IgD-negative memory B cell (primary cell): ENCODE data around the gene DCLK1. TPM values are rescaled to one million over a fixed set of nuclear protein-coding genes. Genes with fewer than 3 reads are reported as not detected.
A peak's percentile ranks its signal among the peaks of the same experiment; 100 is the strongest.

Source experiments
- H3K27ac Mint-ChIP-seq, 3 donors: one replicate each; pipeline ENCODE4 v1.8.0; 2020 to 2022; ENCODE audit warnings: mild to moderate bottlenecking in 3 of 3, mixed read lengths in 3 of 3, moderate library complexity in 1 of 3
- H3K27me3 Mint-ChIP-seq: one replicate; pipeline ENCODE4 v1.8.0; 2021; ENCODE audit warnings: mixed read lengths
- H3K36me3 Mint-ChIP-seq: one replicate; pipeline ENCODE4 v1.8.0; 2020; ENCODE audit warnings: mild to moderate bottlenecking, mixed read lengths
- H3K4me1 Mint-ChIP-seq, 3 donors: one replicate each; pipeline ENCODE4 v1.8.0; 2020 to 2022; ENCODE audit warnings: mixed read lengths in 3 of 3, mild to moderate bottlenecking in 1 of 3
- H3K4me3 Mint-ChIP-seq, 4 donors: one replicate each; pipeline ENCODE4 v1.8.0; 2020 to 2022; ENCODE audit warnings: mild to moderate bottlenecking in 4 of 4, mixed read lengths in 4 of 4, moderate library complexity in 3 of 4
- H3K9me3 Mint-ChIP-seq, 3 donors: one replicate each; pipeline ENCODE4 v1.8.0; 2020 to 2021; ENCODE audit warnings: mixed read lengths in 3 of 3, mild to moderate bottlenecking in 1 of 3
- polyA plus RNA-seq: library from polyadenylated mRNA; unstranded; fragments of 300-500 nt; fragmentation: Illumina TruSeq; gene quantifications from one replicate; pipeline ENCODE4 v1.2.3, GENCODE V29; 2021

The DCLK1 gene
- polyA plus RNA-seq, 1 donor from 2014 or later = not detected

DNA sequence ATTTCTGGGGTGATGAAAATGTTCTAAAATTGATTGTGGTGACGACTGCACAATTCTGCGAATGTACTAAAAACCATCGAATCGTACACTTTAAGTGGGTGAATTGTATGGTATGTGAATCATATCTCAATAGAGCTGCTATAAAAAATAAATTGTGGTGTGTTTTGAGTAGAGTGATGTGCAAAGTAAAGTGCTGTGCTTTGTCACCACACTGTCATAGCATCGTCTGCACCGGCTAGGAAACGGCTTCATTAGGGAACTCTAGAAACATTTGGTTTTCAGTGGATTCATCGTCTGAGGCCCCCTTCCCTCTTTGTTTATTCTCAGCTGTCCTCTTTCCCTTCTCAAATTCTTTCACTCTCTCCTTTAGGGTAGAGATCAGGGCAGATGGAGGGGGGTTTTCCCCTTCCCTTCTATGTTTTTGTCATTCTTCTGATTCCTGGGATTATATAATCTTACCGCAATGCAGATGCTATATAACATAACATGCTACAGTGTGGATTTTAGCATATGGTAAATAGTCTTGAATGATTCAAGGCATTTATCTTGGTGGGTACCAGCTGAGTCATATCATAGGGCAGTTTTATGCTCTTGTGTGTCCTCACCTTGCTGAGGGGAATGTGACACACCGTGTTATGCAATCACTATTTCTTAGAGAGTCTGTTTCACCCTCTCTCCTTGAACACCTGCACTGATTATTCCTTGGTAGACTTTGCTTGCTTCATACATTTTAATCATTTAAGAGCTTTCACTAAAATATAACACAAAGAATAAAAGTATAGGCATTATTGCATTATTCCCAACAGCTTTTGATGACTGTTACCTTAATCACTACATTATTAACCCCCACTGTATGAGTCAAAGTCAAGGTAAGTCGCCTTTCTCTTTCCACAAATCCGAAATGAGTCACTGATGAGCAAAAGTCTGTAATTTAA, 239.4 kb downstream of the DCLK1 start:
- Mint-ChIP-seq H3K36me3 (no peaks in the 10 kb centered on the region), H3K4me3 (no peak overlapping the region), H3K27me3 (peaks cover 7% of the 10 kb centered on the region), H3K27ac (no peak overlapping the region), H3K4me1 (no peaks in the 10 kb centered on the region), H3K9me3 (no peaks in the 10 kb centered on the region)

DNA sequence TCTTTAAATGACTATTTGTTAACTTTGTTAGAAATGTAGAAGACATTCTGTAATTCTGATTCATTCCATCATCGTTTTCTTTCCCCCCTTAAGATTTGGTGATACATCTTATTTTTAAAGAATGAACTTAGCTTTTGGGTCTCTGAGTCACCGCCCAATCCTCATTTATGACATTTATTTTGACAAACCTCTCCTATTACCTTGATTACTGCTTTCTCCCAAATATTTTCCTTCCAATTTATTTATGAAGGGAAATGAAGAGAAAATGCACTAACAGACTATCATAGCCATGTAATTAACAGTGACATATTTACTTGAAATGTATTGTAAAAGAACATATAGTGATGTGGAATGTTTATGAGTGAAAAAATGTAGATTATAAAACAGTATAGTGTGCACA, 241.6 kb downstream of the DCLK1 start:
- H3K9me3 Mint-ChIP-seq = no peaks in the 10 kb centered on the region
- no peaks in the 10 kb centered on the region for H3K4me1 Mint-ChIP-seq
- no peaks in the 10 kb centered on the region for H3K36me3 Mint-ChIP-seq
- no peak overlapping the region for H3K4me3 Mint-ChIP-seq
- no peak overlapping the region for H3K27ac Mint-ChIP-seq
- H3K27me3 Mint-ChIP-seq = peaks cover 7% of the 10 kb centered on the region

DNA sequence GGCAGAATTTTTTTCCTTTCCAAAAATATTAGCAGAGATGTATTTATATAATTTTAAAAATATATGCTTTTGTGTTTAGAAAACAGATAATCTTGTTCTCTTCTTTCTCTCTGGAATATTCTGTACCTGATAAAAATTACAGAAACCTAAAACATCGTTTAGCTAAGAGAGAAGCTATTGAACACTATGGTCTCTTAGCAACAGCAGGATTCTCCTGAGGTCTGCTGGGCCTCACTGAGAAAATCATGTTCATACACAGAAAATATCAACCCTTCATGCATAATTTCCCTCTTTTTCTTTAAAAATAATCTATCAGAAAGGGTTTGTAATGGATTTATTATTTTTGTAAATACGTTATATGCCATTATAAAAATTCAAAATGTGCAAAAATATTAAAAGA, 242.2 kb downstream of the DCLK1 start:
- no peak overlapping the region for H3K4me3 Mint-ChIP-seq
- peaks cover 7% of the 10 kb centered on the region for H3K27me3 Mint-ChIP-seq
- no peaks in the 10 kb centered on the region for H3K4me1 Mint-ChIP-seq
- H3K9me3 Mint-ChIP-seq = no peaks in the 10 kb centered on the region
- H3K27ac Mint-ChIP-seq = no peak overlapping the region
- H3K36me3 Mint-ChIP-seq = no peaks in the 10 kb centered on the region

DNA sequence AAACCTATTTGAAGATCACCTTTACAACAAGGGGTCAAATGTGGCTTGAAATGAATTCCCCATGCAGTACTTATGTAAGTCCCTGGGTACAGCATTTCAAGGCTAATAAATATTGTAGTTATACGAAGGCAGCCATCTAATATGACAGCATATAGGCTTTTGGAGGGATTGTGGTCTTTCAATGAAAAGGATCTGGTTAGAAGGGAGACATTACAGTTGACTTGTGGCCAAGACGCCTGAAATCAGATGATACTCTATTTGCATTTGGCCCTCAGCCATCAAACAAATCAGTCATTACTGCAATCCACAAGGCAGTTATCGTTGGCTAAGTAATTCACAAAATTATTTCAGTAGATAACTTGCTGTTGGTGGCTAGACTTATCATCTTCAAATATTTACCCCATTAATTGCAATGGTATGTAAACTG, 242.7 kb downstream of the DCLK1 start:
- Mint-ChIP-seq H3K9me3 (no peaks in the 10 kb centered on the region), H3K27me3 (peaks cover 7% of the 10 kb centered on the region), H3K36me3 (no peaks in the 10 kb centered on the region), H3K4me1 (no peaks in the 10 kb centered on the region), H3K27ac (no peak overlapping the region), H3K4me3 (no peak overlapping the region)

DNA sequence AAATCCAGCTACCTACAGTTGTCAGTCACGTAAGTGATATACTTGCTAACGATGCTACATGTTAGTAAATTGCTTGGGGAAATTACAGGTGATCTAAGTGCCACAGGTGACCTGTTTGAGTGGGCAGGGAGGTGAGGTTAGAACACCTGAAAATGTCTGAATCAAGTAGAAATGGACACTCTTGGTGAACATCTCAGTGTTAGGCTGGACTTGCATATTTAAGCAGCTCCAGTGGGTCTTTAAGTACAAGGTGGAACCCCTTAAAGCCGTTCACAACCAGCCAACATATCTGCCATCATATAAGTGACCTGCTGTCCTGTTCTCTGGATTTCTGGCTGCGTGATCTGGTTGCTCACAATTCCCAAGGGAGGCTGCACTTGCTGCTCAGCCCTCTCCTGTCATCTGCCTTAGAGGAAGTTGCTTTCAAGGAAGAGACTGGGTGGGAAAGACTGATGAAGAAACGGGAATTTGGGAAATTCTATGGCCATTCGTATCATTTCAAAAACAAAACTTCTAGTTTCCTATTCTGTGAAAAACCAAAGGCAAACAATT, 244.0 kb downstream of the DCLK1 start:
- H3K27me3 Mint-ChIP-seq = peaks cover 3% of the 10 kb centered on the region
- H3K4me3 Mint-ChIP-seq = no peak overlapping the region
- no peak overlapping the region for H3K27ac Mint-ChIP-seq
- H3K9me3 Mint-ChIP-seq = peaks cover 0 to under 1% (median 0%) of the 10 kb centered on the region in 3 donors
- H3K36me3 Mint-ChIP-seq = no peaks in the 10 kb centered on the region
- H3K4me1 Mint-ChIP-seq = no peaks in the 10 kb centered on the region

DNA sequence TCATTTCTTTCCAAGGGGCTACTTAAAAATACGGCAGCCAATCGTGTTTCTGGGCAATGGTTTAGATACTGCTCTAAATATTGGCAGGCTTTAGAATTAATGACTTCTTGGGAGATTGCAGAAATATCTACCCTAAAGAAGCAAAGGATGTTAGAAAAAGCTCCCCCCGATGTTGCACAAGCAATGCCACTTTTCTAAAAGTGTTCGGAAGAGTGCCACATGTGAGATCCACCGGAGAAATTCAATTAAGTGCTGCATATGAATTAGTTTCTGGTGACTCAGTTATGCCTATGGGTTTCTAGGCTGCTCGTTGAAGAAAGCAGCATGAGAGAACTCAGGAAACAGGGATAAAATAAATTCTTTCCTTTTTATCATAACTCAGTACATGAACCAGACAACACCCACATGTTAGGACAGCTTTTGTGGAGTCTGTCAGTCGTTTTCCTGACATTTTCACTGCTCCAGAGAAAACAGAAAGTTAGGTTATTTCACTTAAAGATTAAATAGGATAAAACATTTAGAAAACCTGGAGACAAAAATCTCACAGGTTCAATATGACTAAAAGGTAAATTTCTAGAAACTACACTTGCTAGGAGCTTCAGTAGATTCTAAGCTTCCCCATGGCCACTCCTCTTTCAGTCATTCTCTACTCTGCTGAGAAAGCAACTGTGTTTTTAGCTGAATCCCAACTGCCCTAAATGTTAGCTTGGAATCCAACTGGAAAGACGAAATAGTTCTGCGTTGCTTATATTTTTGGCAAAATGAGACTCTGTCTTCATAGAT, 244.7 kb downstream of the DCLK1 start:
- H3K27ac Mint-ChIP-seq = no peak overlapping the region
- peaks cover 3% of the 10 kb centered on the region for H3K27me3 Mint-ChIP-seq
- H3K4me3 Mint-ChIP-seq = no peak overlapping the region
- H3K9me3 Mint-ChIP-seq = peaks cover 0 to 3% (median 0%) of the 10 kb centered on the region in 3 donors
- H3K4me1 Mint-ChIP-seq = no peaks in the 10 kb centered on the region
- no peaks in the 10 kb centered on the region for H3K36me3 Mint-ChIP-seq

DNA sequence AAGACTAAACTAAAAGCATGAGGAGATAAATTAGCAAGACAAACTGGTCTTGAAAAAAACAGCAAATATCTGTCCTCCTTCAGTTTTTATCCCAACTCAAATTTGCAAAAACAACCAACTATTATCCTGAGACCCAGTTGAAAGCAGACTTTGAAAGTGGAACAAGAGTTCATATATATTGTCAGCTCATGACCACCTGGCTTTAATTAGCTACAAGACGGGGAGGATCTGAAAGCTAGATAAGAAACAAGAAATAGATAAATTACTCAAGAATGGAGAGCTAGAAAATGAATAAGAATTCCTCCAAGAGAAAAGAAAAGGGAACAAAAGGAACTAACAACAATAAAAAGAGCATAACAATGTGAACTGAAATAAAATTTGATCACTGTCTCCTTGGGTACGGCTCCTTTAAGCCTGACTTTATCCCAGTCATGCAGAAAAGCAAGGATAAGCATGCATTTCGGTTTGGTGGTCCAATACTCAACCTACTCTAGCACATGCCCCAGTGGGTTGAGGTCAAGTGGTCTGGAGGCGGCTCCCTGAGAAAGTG, 246.9 kb downstream of the DCLK1 start:
- H3K27me3 Mint-ChIP-seq = peaks cover 3% of the 10 kb centered on the region
- no peak overlapping the region for H3K4me3 Mint-ChIP-seq
- H3K4me1 Mint-ChIP-seq = no peaks in the 10 kb centered on the region
- peaks cover 3% of the 10 kb centered on the region for H3K36me3 Mint-ChIP-seq
- no peak overlapping the region for H3K27ac Mint-ChIP-seq
- peaks cover 0 to 5% (median 0%) of the 10 kb centered on the region in 3 donors for H3K9me3 Mint-ChIP-seq

DNA sequence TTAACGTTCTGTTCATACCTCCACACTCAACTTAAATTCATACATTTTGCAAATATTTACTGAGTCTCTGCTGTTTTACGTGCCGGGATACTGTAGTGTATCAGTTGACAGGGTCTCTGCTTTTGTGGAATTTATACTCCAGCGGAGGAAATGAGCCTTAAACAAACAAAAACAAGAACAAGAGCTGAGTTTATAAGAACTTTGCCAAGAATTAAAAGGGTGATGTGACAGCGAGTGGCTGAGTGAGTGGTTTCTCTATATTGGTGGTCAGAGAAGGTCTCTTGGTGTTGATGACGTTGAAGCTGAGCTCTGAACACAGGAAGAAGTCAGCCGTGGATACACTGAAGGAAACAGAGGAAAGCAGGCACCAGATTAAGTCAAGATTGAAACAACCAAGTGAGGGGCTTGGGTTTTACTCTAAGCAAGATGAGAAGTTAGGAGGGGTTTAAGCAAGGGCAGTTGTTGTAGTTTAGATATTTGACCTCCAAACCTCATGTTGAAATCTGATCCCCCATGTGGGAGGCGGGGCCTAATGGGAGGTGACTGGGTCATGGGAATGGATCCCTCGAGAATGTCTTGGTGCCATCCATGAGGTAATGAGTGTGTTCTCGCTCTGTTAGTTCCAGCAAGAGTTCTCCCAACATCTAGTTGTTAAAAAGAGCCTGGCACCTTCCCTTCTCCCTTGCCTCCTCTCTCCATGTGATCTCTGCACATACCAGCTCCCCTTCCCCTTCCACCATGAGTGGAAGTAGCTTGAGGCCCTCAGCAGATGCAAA, 248.3 kb downstream of the DCLK1 start:
- Mint-ChIP-seq H3K4me3 (no peak overlapping the region), H3K36me3 (peaks cover 3% of the 10 kb centered on the region), H3K4me1 (no peaks in the 10 kb centered on the region), H3K27ac (no peak overlapping the region), H3K9me3 (peaks cover 0 to 5% (median 0%) of the 10 kb centered on the region in 3 donors), H3K27me3 (peaks cover 3% of the 10 kb centered on the region)

DNA sequence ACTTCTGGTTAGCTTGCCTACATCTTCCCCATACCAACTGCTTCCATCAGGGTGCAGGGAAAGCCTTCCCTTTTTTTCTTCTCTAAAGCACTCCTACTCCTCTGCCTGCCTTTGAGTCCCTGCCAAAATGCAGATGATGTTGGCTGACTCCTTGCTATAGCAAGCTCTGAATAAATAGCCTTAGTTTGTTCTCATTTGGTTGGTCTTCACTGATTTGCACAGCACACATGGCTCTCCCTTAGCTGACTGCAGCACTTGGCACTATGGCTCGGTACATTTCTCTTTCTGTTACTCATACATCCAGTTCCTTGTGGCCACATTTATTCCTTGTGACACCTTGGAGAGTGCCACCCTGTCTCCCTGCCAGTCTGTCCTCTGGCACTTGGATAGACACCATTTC, 249.8 kb downstream of the DCLK1 start:
- Mint-ChIP-seq H3K9me3 (peaks cover 0 to 5% (median 0%) of the 10 kb centered on the region in 3 donors), H3K27ac (peak overlapping the region in 1 of 3 donors; percentile 14), H3K36me3 (peaks cover 3% of the 10 kb centered on the region), H3K4me1 (no peaks in the 10 kb centered on the region), H3K27me3 (peaks cover 3% of the 10 kb centered on the region), H3K4me3 (no peak overlapping the region)

DNA sequence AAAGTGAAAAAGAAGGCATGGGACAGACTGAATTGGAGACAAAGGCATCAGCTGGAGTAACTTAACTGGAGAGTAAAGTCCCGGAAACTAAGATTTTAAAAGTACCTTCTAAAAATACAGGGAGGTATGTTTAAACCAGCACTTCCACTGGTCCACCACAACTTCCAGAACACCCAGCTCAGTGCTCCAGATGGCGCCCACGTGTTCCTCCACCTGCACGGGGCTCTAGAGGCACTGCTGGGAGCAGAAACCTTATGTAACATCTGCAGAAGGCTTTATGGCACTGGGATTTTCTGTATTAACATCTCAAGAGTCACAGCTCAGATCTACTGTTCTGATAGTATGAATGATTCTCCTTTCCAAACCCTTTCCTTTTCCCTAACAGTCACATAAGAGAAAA, 252.1 kb downstream of the DCLK1 start:
- Mint-ChIP-seq H3K9me3 (peaks cover 2 to 5% (median 4%) of the 10 kb centered on the region in 3 donors), H3K4me3 (no peak overlapping the region), H3K4me1 (no peaks in the 10 kb centered on the region), H3K27ac (no peak overlapping the region), H3K27me3 (peaks cover under 1% of the 10 kb centered on the region), H3K36me3 (peaks cover 3% of the 10 kb centered on the region)

DNA sequence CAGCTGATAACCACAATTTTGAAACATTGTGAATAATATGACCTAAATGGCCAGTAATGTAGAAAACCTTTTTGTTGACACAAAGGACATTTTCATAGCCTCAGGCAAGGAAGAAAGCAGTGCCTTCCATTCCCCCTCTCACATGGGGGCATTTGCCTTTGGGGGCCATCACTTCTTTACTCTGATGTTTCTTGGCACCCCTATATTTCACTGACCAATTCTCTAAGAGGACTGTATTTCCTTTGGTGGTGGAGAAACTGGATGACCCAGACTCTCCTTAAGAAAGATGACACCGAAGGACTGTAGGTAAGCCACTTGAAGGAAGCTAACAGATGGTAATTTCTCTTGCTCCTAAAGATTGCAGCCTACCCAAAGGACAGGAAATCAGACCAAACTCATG, 254.6 kb downstream of the DCLK1 start:
- Mint-ChIP-seq H3K27ac (no peak overlapping the region), H3K36me3 (peaks cover 3% of the 10 kb centered on the region), H3K27me3 (no peaks in the 10 kb centered on the region), H3K9me3 (peaks cover 2 to 4% (median 3%) of the 10 kb centered on the region in 3 donors), H3K4me1 (no peaks in the 10 kb centered on the region), H3K4me3 (no peak overlapping the region)

DNA sequence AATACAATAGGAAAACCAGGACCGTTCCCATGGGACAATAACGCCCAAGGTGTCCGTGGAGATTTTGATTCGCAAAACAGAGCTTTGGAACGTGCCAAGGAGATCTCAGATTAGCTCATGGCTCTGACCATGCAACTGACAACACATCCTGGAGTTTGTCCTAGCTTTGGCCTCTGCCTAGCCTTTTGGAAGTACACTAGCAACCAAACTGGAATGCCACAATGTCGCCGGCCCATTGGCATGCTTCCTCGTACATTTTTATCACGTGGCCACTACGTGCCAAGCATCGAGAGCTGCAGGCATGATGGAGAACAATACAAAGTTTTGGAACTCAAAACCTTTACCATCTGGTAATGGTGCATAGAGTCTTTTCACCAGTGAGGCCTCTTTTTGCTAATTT, 256.5 kb downstream of the DCLK1 start:
- Mint-ChIP-seq H3K4me3 (no peak overlapping the region), H3K27ac (peak overlapping the region in 1 of 3 donors; percentile 50), H3K27me3 (no peaks in the 10 kb centered on the region), H3K4me1 (no peaks in the 10 kb centered on the region), H3K36me3 (peaks cover under 1% of the 10 kb centered on the region), H3K9me3 (peaks cover 1 to 7% (median 2%) of the 10 kb centered on the region in 3 donors)

DNA sequence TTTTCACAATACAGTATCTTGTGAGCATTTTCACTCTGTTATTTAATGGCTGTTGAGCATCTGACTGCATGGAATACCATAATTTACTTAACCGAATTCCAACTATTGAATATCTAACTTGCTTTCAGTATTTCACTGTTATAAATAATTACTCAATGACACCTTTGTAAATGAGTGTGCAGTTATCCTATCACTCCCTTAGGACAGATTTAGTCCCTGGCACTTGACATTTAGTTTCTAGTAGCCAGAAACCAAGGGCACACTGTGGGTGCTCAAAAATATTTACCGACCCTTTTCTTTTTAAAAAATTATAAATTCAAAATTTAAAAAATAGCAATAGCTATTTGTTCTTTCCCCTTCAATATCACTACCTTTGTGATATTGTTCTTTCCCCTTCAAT, 258.8 kb downstream of the DCLK1 start:
- Mint-ChIP-seq H3K4me3 (no peak overlapping the region), H3K27me3 (no peaks in the 10 kb centered on the region), H3K36me3 (no peaks in the 10 kb centered on the region), H3K4me1 (no peaks in the 10 kb centered on the region), H3K9me3 (peaks cover 2 to 7% (median 4%) of the 10 kb centered on the region in 3 donors), H3K27ac (no peak overlapping the region)

DNA sequence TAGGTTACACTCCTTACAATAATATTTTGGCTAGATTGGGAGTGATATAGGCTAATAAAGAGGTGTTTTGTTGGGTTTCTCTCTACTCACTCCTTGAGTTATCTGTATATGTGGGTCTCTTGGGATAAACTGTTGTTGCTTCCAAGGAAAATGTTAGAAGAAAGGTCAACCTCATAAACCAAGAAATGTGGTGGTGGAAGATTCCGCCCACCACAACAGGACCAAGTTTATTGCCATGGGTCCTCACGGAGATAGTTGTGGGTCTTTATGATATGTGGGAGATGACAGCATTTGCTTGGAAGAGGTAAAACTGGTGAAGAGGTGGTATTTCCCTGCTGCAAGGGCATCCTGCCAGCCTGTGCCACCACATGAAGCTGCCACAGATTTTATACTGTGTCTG, 259.6 kb downstream of the DCLK1 start:
- Mint-ChIP-seq H3K27ac (no peak overlapping the region), H3K9me3 (peaks cover 2 to 7% (median 4%) of the 10 kb centered on the region in 3 donors), H3K36me3 (no peaks in the 10 kb centered on the region), H3K27me3 (no peaks in the 10 kb centered on the region), H3K4me3 (no peak overlapping the region), H3K4me1 (no peaks in the 10 kb centered on the region)
